GM12878 (cell line): Measurements from ENCODE around the gene LMBR1. TPM values are rescaled to one million over a fixed set of nuclear protein-coding genes. Genes with fewer than 3 reads are reported as not detected.

Experiments
- ATAC-seq: fragments of 200-7000 bp; cut with Tn5 transposase; 3 replicates; pipeline ENCODE4 v1.9.1; 2020; ENCODE audit warnings: mild to moderate bottlenecking, moderate library complexity
- BruUV-seq: library from RNA; stranded (reverse); fragments of 400-500 nt; replicated peaks from 2 replicates; lab custom pipeline; 2021; lab: Mats Ljungman, UMichigan
- CTCF ChIA-PET: fragments of 300-600 bp; sonication (Branson Sonifier 250); formaldehyde crosslinking; extraction: SDS; loops from one replicate; lab custom pipeline; 2021; ENCODE audit warnings: inconsistent platforms; lab: Yijun Ruan, JAX
- POLR2A ChIA-PET: fragments of 350-600 bp; formaldehyde crosslinking; extraction: SDS; loops from one replicate; lab custom pipeline; 2021; ENCODE audit warnings: inconsistent platforms; lab: Charles Lee
- RAD21 ChIA-PET: fragments of 300-600 bp; sonication (Branson Sonifier 250); formaldehyde crosslinking; loops from one replicate; lab custom pipeline; 2023; ENCODE audit warnings: antibody characterized with exemption; ENCODE audit not compliant: unreplicated experiment; lab: Charles Lee
- SMC1A ChIA-PET: fragments of 300-600 bp; sonication (Branson Sonifier 250); formaldehyde crosslinking; loops from one replicate; lab custom pipeline; 2023; ENCODE audit not compliant: unreplicated experiment, uncharacterized antibody; lab: Charles Lee
- DNase-seq: peaks from one replicate; pipeline ENCODE4 v3.0.0-alpha.2; 2011; ENCODE audit warnings: low read depth, low spot score
- FAIRE-seq: peaks from 3 replicates; lab custom pipeline; 2011; peaks lifted over from hg19 to GRCh38; lab: Jason Lieb, UNC
- H2AFZ ChIP-seq: 2 replicates; pipeline ENCODE4 v1.6.0; 2011; ENCODE audit warnings: low read depth, low read length, control low read depth; ENCODE audit not compliant: control insufficient read depth
- H3K27ac ChIP-seq: 2 replicates; pipeline ENCODE4 v1.5.1; 2011; ENCODE audit warnings: control low read depth; ENCODE audit not compliant: control insufficient read depth, insufficient read depth
- H3K27me3 ChIP-seq, 2 experiments: replicated peaks in 1 of 2; 2 replicates each; pipeline versions ENCODE4 v1.6.0 to v1.6.1; 2011; ENCODE audit warnings: low read length in 1 of 2; ENCODE audit not compliant: control insufficient read depth in 2 of 2, insufficient read depth in 2 of 2
- H3K36me3 ChIP-seq, 2 experiments: 2 replicates each; pipeline ENCODE4 v1.5.1; 2011; ENCODE audit warnings: low read length in 1 of 2; ENCODE audit not compliant: control insufficient read depth in 2 of 2, insufficient read depth in 2 of 2
- H3K4me1 ChIP-seq: 2 replicates; pipeline ENCODE4 v1.6.1; 2011; ENCODE audit warnings: mild to moderate bottlenecking, low read length, moderate library complexity, mixed read lengths; ENCODE audit not compliant: control insufficient read depth, insufficient read depth
- H3K4me2 ChIP-seq: 2 replicates; pipeline ENCODE4 v1.6.0; 2011; ENCODE audit warnings: control low read depth; ENCODE audit not compliant: control insufficient read depth, insufficient read depth
- H3K4me3 ChIP-seq: fragments of 200-600 bp; sonication (generic); 2 replicates; pipeline ENCODE4 v1.5.1; 2016
- H3K79me2 ChIP-seq: 2 replicates; pipeline ENCODE4 v1.6.0; 2011; ENCODE audit warnings: low read length; ENCODE audit not compliant: control insufficient read depth, insufficient read depth
- H3K9ac ChIP-seq: 2 replicates; pipeline ENCODE4 v1.8.0; 2011; ENCODE audit warnings: low read length, control low read depth, mixed read lengths; ENCODE audit not compliant: control insufficient read depth, insufficient read depth
- H3K9me3 ChIP-seq: replicated peaks from 3 replicates; pipeline ENCODE4 v1.5.1; 2011; ENCODE audit warnings: mild to moderate bottlenecking, low read length; ENCODE audit not compliant: control insufficient read depth, insufficient read depth
- H4K20me1 ChIP-seq: 2 replicates; pipeline ENCODE4 v1.6.0; 2011; ENCODE audit not compliant: control insufficient read depth, insufficient read depth
- CHD2 ChIP-seq: IDR thresholded peaks from 2 replicates; pipeline ENCODE4 v1.6.1; 2011; ENCODE audit warnings: low read depth, low read length, improper control_type of control experiment, borderline replicate concordance
- CREM ChIP-seq: IDR thresholded peaks from 2 replicates; pipeline ENCODE4 v1.6.1; 2014; ENCODE audit warnings: antibody characterized with exemption, low read depth
- DPF2 ChIP-seq: fragments of 450-650 bp; IDR thresholded peaks from 2 replicates; pipeline ENCODE4 v1.6.1; 2017; ENCODE audit warnings: mild to moderate bottlenecking
- EP300 ChIP-seq, 2 experiments: fragments of 150-350 bp in 1 of 2; IDR thresholded peaks; 2 replicates each; pipeline ENCODE4 v1.6.1; 2011 to 2012; ENCODE audit warnings: low read depth in 2 of 2, low read length in 2 of 2, borderline replicate concordance in 1 of 2, improper control_type of control experiment in 1 of 2, inconsistent platforms in 1 of 2; ENCODE audit not compliant: control insufficient read depth in 1 of 2
- FOS ChIP-seq: IDR thresholded peaks from 3 replicates; pipeline ENCODE4 v1.6.1; 2011; ENCODE audit warnings: borderline replicate concordance; ENCODE audit not compliant: insufficient read length; ENCODE audit errors: extremely low read depth
- IKZF1 ChIP-seq: fragments of 450-650 bp; conservative IDR thresholded peaks from 2 replicates; pipeline ENCODE4 v1.6.1; 2017; ENCODE audit warnings: antibody characterized with exemption, mild to moderate bottlenecking
- KAT2A ChIP-seq: conservative IDR thresholded peaks from 2 replicates; pipeline ENCODE4 v1.6.1; 2011; ENCODE audit warnings: low read depth, low read length; ENCODE audit not compliant: control insufficient read depth
- KDM1A ChIP-seq: fragments of 200-600 bp; sonication (generic); IDR thresholded peaks from 2 replicates; pipeline ENCODE4 v1.6.1; 2016; ENCODE audit warnings: borderline replicate concordance
- NKRF ChIP-seq: fragments of 450-650 bp; conservative IDR thresholded peaks from 2 replicates; pipeline ENCODE4 v1.6.1; 2017; ENCODE audit warnings: mild to moderate bottlenecking, moderate library complexity
- NR2F1 ChIP-seq: fragments of 450-650 bp; conservative IDR thresholded peaks from 2 replicates; pipeline ENCODE4 v1.6.1; 2017; ENCODE audit warnings: mild to moderate bottlenecking
- PAX5 ChIP-seq: IDR thresholded peaks from 2 replicates; pipeline ENCODE4 v1.6.1; 2011; ENCODE audit warnings: low read depth, low read length, borderline replicate concordance
- RAD51 ChIP-seq: fragments of 450-650 bp; IDR thresholded peaks from 2 replicates; pipeline ENCODE4 v1.6.1; 2016; ENCODE audit warnings: moderate library complexity, mild to moderate bottlenecking, inconsistent platforms
- SKIL ChIP-seq: fragments of 450-650 bp; IDR thresholded peaks from 2 replicates; pipeline ENCODE4 v1.6.1; 2017; ENCODE audit warnings: mild to moderate bottlenecking, low read depth, inconsistent platforms; ENCODE audit not compliant: poor library complexity, severe bottlenecking
- STAT1 ChIP-seq: fragments of 450-650 bp; conservative IDR thresholded peaks from 2 replicates; pipeline ENCODE4 v1.6.1; 2014; ENCODE audit warnings: antibody characterized with exemption, mild to moderate bottlenecking
- SUPT20H ChIP-seq: IDR thresholded peaks from 2 replicates; pipeline ENCODE4 v1.6.1; 2011; ENCODE audit warnings: low read depth, mild to moderate bottlenecking, low read length, moderate library complexity, borderline replicate concordance; ENCODE audit not compliant: control insufficient read depth
- ZNF24 ChIP-seq: fragments of 450-650 bp; IDR thresholded peaks from 2 replicates; pipeline ENCODE4 v1.6.1; 2017; ENCODE audit warnings: antibody characterized with exemption, mild to moderate bottlenecking
- ZNF622 ChIP-seq: fragments of 450-650 bp; IDR thresholded peaks from 2 replicates; pipeline ENCODE4 v1.6.1; 2017; ENCODE audit warnings: mild to moderate bottlenecking, inconsistent platforms
- WGBS: methylation state at CpG from one replicate; pipeline ENCODE4 v1.1.6; 2016; ENCODE audit warnings: low lambda C conversion rate; ENCODE audit not compliant: insufficient replicate concordance, insufficient coverage; ENCODE audit errors: missing lambda C conversion rate; 5-methylcytosine and 5-hydroxymethylcytosine counted together
- in situ Hi-C: fragments of 300-500 bp; cut with MboI; formaldehyde crosslinking; loops from 9 replicates; pipeline ENCODE4 v1.14.3; 2018; ENCODE audit warnings: mixed read lengths
- intact Hi-C: fragments of 100-400 bp; cut with micrococcal nuclease; formaldehyde crosslinking; loops from one replicate; pipeline ENCODE4 v1.14.2; 2022; ENCODE audit not compliant: unreplicated experiment
- polyA plus RNA-seq, 11 experiments: library from polyadenylated mRNA; depleted of rRNA in 4 of 11; unstranded in 6 of 11; stranded (reverse) in 5 of 11; fragments of >200 nt; fragmentation: Nextera tagmentation in 4 of 11; fragmentation: Illumina TruSeq in 1 of 11; extraction: Ambion mirVana in 4 of 11; extraction: Trizol in 1 of 11; gene quantifications; 1 replicate in 1 of 11; 2 replicates in 10 of 11; pipeline versions ENCODE4 v1.2.1 to v1.2.3, GENCODE V29; 2011 to 2016; ENCODE audit warnings: inconsistent platforms in 2 of 11, missing spikeins in 2 of 11, low read depth in 1 of 11
- total RNA-seq, 4 experiments: library from RNA; depleted of rRNA in 3 of 4; stranded (reverse); fragments of >200 nt in 3 of 4; fragmentation: Illumina TruSeq in 1 of 4; extraction: Trizol in 1 of 4; gene quantifications; 2 replicates each; pipeline versions ENCODE4 v1.2.1 to v1.2.3, GENCODE V29; 2013 to 2021
- TF ChIP-seq, protein P1 (sequence below): IDR thresholded peaks from 2 replicates; pipeline ENCODE4 v1.6.1; 2011; ENCODE audit warnings: borderline replicate concordance, low read depth, mild to moderate bottlenecking, moderate library complexity, low read length; ENCODE audit not compliant: insufficient read depth, poor library complexity, severe bottlenecking

Gene LMBR1
- total and polyA plus RNA-seq, 10 of the 15 experiments (the other 5 are each of a cell fraction or from before 2014, with no cell fraction given) = 4.0 to 63.5 (median 28.8) TPM

DNA sequence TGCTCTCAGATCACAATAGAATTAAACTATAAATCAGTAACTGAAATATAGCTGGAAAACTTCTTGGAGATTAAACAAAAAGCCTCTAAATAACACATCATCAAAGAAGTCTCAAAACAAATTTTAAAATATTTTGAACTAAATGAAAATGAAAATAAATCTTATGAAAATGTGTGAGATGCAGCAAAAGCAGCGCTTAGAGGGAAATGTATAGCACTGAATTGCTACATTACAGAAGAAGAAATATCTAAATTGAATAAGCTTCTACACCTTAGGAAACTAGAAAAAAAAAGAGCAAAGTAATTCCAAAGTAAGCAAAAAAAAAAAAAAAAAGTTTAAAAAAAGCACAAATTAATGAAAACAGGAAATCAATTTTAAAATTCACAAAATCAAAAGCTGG, 35.2 kb downstream of the LMBR1 start (continued):
- TF ChIP-seq, protein P1, sequence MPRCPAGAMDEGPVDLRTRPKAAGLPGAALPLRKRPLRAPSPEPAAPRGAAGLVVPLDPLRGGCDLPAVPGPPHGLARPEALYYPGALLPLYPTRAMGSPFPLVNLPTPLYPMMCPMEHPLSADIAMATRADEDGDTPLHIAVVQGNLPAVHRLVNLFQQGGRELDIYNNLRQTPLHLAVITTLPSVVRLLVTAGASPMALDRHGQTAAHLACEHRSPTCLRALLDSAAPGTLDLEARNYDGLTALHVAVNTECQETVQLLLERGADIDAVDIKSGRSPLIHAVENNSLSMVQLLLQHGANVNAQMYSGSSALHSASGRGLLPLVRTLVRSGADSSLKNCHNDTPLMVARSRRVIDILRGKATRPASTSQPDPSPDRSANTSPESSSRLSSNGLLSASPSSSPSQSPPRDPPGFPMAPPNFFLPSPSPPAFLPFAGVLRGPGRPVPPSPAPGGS = no peak
- TF ChIP-seq ZNF622 (no peak), NR2F1 (no peak), STAT1 (no peak), KAT2A (no peak), ZNF24 (no peak), SKIL (no peak), CREM (no peak), PAX5 (no peak)

GRCh38 chr7:156854654-156855053, 38.3 kb downstream of the LMBR1 start:
- Histone ChIP-seq H3K79me2 (peaks cover 7% of the 10 kb centered on the region), H3K36me3 (no peaks in the 10 kb centered on the region; a peak in 1 of 4 replicates), H3K9ac (no peak overlapping the region), H3K9me3 (peaks cover 10% of the 10 kb centered on the region), H3K27ac (no peak overlapping the region), H3K4me1 (no peaks in the 10 kb centered on the region), H3K4me2 (no peak overlapping the region), H2AFZ (no peak overlapping the region), H4K20me1 (no peaks in the 10 kb centered on the region), H3K4me3 (no peak overlapping the region), H3K27me3 (no peaks in the 10 kb centered on the region)
- intact Hi-C loops = no loop called here
- in situ Hi-C loops = no loop called here
- ChIA-PET CTCF (interaction anchor here (0.6 kb wide), 1 partner anchor 11 kb away, joined by 4 read pairs; no protein-coding TSS in a partner anchor), RAD21 (no interaction called here), SMC1A (interaction anchor here (2.0 kb wide), 1 partner anchor 10 kb away, joined by 4 read pairs; no protein-coding TSS in a partner anchor), POLR2A (interaction anchor here (1.2 kb wide), 1 partner anchor 11 kb away, joined by 3 read pairs; no protein-coding TSS in a partner anchor)
- 98% methylated on average over 5 of the region's 5 CpGs for WGBS
- TF ChIP-seq RAD51 (no peak), IKZF1 (no peak), EP300 (IDR thresholded peaks at IDR 0.05; ENCODE audit: borderline replicate concordance in 1 of 2, control insufficient read depth in 1 of 2, low read depth in 2 of 2, low read length in 2 of 2) (no peak), SUPT20H (no peak), KDM1A (no peak), NKRF (no peak), FOS (no peak), CHD2 (no peak), DPF2 (no peak)
- DNase-seq = no peak
- no peak for FAIRE-seq
- ATAC-seq = no peak
- BruUV-seq = no TSS peak
